Neural progenitor cell (in vitro differentiated cells): ENCODE results near the gene ALMS1. TPM values are rescaled to one million over a fixed set of nuclear protein-coding genes. Genes with fewer than 3 reads are reported as not detected.

Experiments used
- DNase-seq: peaks from one replicate; pipeline ENCODE4 v3.0.0-alpha.2; 2016; ENCODE audit warnings: low spot score
- H2AFZ ChIP-seq: fragments of 200-600 bp; sonication (generic); replicated peaks from 2 replicates; pipeline ENCODE4 v1.6.1; 2016; ENCODE audit warnings: antibody characterized with exemption
- H3F3A ChIP-seq: fragments of 200-600 bp; sonication (generic); 2 replicates; pipeline ENCODE4 v1.6.1; 2016; ENCODE audit warnings: antibody characterized with exemption, low read depth
- H3K27ac ChIP-seq: fragments of 200-600 bp; sonication (generic); 2 replicates; pipeline ENCODE4 v1.5.1; 2016; ENCODE audit warnings: mild to moderate bottlenecking
- H3K27me3 ChIP-seq: fragments of 200-600 bp; sonication (generic); 2 replicates; pipeline ENCODE4 v1.6.1; 2016; ENCODE audit warnings: mild to moderate bottlenecking, moderate library complexity
- H3K36me3 ChIP-seq: fragments of 200-600 bp; sonication (generic); 2 replicates; pipeline ENCODE4 v1.5.1; 2016
- H3K4me1 ChIP-seq: fragments of 200-600 bp; sonication (generic); 2 replicates; pipeline ENCODE4 v1.6.1; 2016; ENCODE audit warnings: mixed run types
- H3K4me2 ChIP-seq: fragments of 200-600 bp; sonication (generic); 2 replicates; pipeline ENCODE4 v1.6.1; 2016
- H3K4me3 ChIP-seq: fragments of 200-600 bp; sonication (generic); 2 replicates; pipeline ENCODE4 v1.5.1; 2016
- H3K79me2 ChIP-seq: fragments of 200-600 bp; sonication (generic); 2 replicates; pipeline ENCODE4 v1.6.1; 2016; ENCODE audit warnings: low read depth
- H3K9ac ChIP-seq: fragments of 200-600 bp; sonication (generic); 2 replicates; pipeline ENCODE4 v1.6.1; 2016
- H3K9me3 ChIP-seq: fragments of 200-600 bp; sonication (generic); 2 replicates; pipeline ENCODE4 v1.5.1; 2016; ENCODE audit warnings: low read depth
- H4K20me1 ChIP-seq: fragments of 200-600 bp; sonication (generic); 2 replicates; pipeline ENCODE4 v1.6.1; 2016; ENCODE audit warnings: low read depth
- H3K27ac Mint-ChIP-seq: 3 replicates; pipeline ENCODE4 v1.8.0; 2021; ENCODE audit warnings: mixed read lengths
- H3K27me3 Mint-ChIP-seq: 2 replicates; pipeline ENCODE4 v1.8.0; 2022; ENCODE audit warnings: low read depth, mild to moderate bottlenecking, inconsistent platforms, moderate library complexity, mixed read lengths; ENCODE audit not compliant: insufficient read depth
- H3K36me3 Mint-ChIP-seq: 3 replicates; pipeline ENCODE4 v1.8.0; 2021; ENCODE audit warnings: mixed read lengths
- H3K4me1 Mint-ChIP-seq: 3 replicates; pipeline ENCODE4 v1.8.0; 2021; ENCODE audit warnings: mixed read lengths
- H3K4me3 Mint-ChIP-seq: 3 replicates; pipeline ENCODE4 v1.8.0; 2021; ENCODE audit warnings: mild to moderate bottlenecking, moderate library complexity, mixed read lengths
- H3K9me3 Mint-ChIP-seq: 3 replicates; pipeline ENCODE4 v1.8.0; 2020; ENCODE audit warnings: mixed read lengths
- CTCF ChIP-seq: fragments of 200-600 bp; sonication (generic); IDR thresholded peaks from 2 replicates; pipeline ENCODE4 v1.5.1; 2017; ENCODE audit warnings: antibody characterized with exemption, mild to moderate bottlenecking
- EZH2 ChIP-seq: fragments of 200-600 bp; sonication (generic); IDR thresholded peaks from 2 replicates; pipeline ENCODE4 v1.6.1; 2017; ENCODE audit warnings: antibody characterized with exemption, mild to moderate bottlenecking, moderate library complexity
- EZH2phosphoT487 ChIP-seq: fragments of 200-600 bp; sonication (generic); IDR thresholded peaks from 2 replicates; pipeline ENCODE4 v1.6.1; 2017; ENCODE audit warnings: antibody characterized with exemption
- total RNA-seq: library from RNA; depleted of rRNA; stranded (reverse); fragments of >200 nt; gene quantifications from 2 replicates; pipeline ENCODE4 v1.2.3, GENCODE V29; 2015; ENCODE audit warnings: low replicate concordance

Gene ALMS1
- total RNA-seq, 1 donor from 2014 or later = 58.8 TPM

GRCh38 chr2:73652348-73652747 lies 266.7 kb downstream of the ALMS1 start:
- no peaks in the 10 kb centered on the region for H3F3A ChIP-seq
- no peaks in the 10 kb centered on the region for H3K79me2 ChIP-seq
- peaks cover 19% of the 10 kb centered on the region for H3K27me3 ChIP-seq
- no peaks in the 10 kb centered on the region for H3K9me3 ChIP-seq
- Mint-ChIP-seq H3K27ac (no peak overlapping the region), H3K27me3 (no peaks in the 10 kb centered on the region), H3K4me3 (no peak overlapping the region), H3K36me3 (no peaks in the 10 kb centered on the region), H3K4me1 (no peaks in the 10 kb centered on the region), H3K9me3 (peaks cover 9% of the 10 kb centered on the region)
- no peak overlapping the region for H2AFZ ChIP-seq
- H3K4me2 ChIP-seq = no peak overlapping the region
- no peaks in the 10 kb centered on the region for H4K20me1 ChIP-seq
- no peaks in the 10 kb centered on the region for H3K36me3 ChIP-seq
- TF ChIP-seq EZH2 (no peak), EZH2phosphoT487 (no peak), CTCF (no peak)
- H3K4me3 ChIP-seq = no peak overlapping the region
- no peak overlapping the region for H3K27ac ChIP-seq
- H3K9ac ChIP-seq = no peak overlapping the region
- DNase-seq = no peak
- no peaks in the 10 kb centered on the region for H3K4me1 ChIP-seq

GRCh38 chr2:73654175-73654574 lies 268.5 kb downstream of the ALMS1 start:
- H3K4me2 ChIP-seq = no peak overlapping the region
- no peak for DNase-seq
- no peak for TF ChIP-seq EZH2phosphoT487
- no peak for TF ChIP-seq EZH2
- TF ChIP-seq CTCF = no peak
- H3K27ac Mint-ChIP-seq = no peak overlapping the region
- no peaks in the 10 kb centered on the region for H3K9me3 ChIP-seq
- no peaks in the 10 kb centered on the region for H3K4me1 Mint-ChIP-seq
- no peaks in the 10 kb centered on the region for H3K79me2 ChIP-seq
- no peaks in the 10 kb centered on the region for H3K9me3 Mint-ChIP-seq
- H3K36me3 Mint-ChIP-seq = no peaks in the 10 kb centered on the region
- H3K4me3 ChIP-seq = no peak overlapping the region
- no peaks in the 10 kb centered on the region for H3K27me3 Mint-ChIP-seq
- H3K4me3 Mint-ChIP-seq = no peak overlapping the region
- no peak overlapping the region for H3K27ac ChIP-seq
- H2AFZ ChIP-seq = no peak overlapping the region
- H3K36me3 ChIP-seq = no peaks in the 10 kb centered on the region
- no peak overlapping the region for H3K9ac ChIP-seq
- no peaks in the 10 kb centered on the region for H3K4me1 ChIP-seq
- no peaks in the 10 kb centered on the region for H4K20me1 ChIP-seq
- no peaks in the 10 kb centered on the region for H3F3A ChIP-seq
- peaks cover 34% of the 10 kb centered on the region for H3K27me3 ChIP-seq

Other genes with a start within 250 kb of the ALMS1 start
- gene NOTO, start 183.3 kb upstream of the ALMS1 start, total RNA-seq = not detected in 2 replicates
- 21.0 and 31.4 TPM in 2 replicates for gene SMYD5, start 171.6 kb upstream of the ALMS1 start, total RNA-seq
- gene PRADC1, start 152.6 kb upstream of the ALMS1 start, total RNA-seq = 3.9 and 8.2 TPM in 2 replicates
- 365 and 456 TPM in 2 replicates for gene CCT7, start 151.5 kb upstream of the ALMS1 start, total RNA-seq
- gene FBXO41, start 101.4 kb upstream of the ALMS1 start, total RNA-seq = 1.5 and 6.3 TPM in 2 replicates
- 0.40 TPM in 1 of 2 replicates, not detected in the other for gene EGR4, start 92.3 kb upstream of the ALMS1 start, total RNA-seq